ENCODE measurements around the gene ABHD12B.
A peak's percentile ranks its signal among the peaks of the same experiment; 100 is the strongest.

The ABHD12B gene

GRCh38 chr14:50871914-50872732 lies at the start of gene ABHD12B:
ABHD12B (plus strand) TSS chr14:50872053; CDS start chr14:50872175, 122 bp downstream.
- no peak for DNase-seq (ENCODE audit: extremely low read depth in 1 of 2, low read depth in 1 of 2)

DNA sequence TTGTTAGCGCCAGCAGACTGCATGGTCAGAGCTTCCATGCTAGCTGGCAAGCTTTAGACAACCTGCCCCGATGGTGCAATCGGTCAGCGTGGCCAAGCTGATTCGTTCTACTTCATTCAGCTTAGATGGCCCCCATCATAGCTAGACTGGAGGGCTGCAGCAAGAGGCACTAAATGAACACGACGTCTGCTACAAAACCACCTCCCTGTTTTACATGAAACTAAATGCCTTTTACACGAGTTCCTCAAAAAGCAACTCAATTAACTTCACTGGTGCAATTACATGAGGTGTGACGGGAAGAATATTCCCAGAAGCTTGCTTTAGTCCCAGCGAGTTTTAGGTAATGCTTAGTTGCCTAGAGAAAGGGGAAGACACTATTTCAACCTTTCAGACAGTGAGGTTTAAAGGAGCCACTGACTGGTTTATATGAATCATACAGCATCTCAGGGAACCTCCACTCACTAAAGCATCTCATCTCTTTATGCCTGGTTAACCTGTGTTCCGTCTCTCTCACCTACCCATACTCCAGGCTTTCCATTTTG lies 49.3 kb upstream of the ABHD12B start:
- DNase-seq (ENCODE audit: extremely low read depth in 1 of 2, low read depth in 1 of 2), result no peak

GRCh38 chr14:50823051-50823761 lies 48.6 kb upstream of the ABHD12B start:
- DNase-seq (ENCODE audit: extremely low read depth in 1 of 2, low read depth in 1 of 2), result no peak

DNA sequence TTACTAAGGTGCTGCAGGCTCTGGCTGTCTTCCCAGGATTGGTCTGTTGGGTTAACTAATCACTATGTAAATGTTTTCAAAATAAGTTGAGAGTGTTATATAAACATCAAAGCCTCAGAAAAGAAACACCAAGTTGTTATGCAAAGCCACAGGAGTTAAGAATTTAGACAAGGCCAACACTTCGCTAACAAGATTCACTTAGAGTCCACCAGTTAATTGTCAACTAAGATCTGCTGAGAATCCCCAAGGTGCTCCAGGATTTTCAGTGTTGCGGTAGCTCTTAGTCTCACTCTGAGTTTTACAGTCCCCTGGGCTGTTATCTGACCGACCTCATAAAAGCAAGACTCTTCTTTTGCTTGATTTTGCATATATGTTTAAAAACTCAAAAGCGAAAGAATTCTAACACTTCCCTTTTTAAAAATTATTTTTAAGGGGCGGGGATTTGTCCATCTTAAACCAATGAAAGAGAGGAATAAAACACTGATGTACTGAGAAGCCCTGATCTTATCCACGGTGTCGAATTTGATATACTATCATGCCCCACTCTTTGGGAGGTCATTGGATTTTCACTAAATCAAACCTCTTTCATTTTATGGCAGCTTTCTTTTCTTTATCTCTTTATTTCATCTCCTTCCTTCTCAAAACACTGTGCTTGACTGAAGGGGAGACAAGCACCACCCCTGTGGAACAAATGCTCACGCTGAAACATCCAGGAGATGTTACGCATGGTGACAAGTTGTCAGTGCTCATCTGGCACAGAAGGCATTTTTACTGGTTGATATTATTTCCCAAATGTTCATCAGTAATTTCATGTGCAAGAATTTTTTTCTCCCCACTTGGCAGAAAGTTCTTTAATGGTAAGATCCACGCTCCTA lies 47.9 kb upstream of the ABHD12B start:
- no peak for DNase-seq (ENCODE audit: extremely low read depth in 1 of 2, low read depth in 1 of 2)

GRCh38 chr14:50825307-50825706 lies 46.5 kb upstream of the ABHD12B start:
- DNase-seq (ENCODE audit: extremely low read depth in 1 of 2, low read depth in 1 of 2), result no peak

DNA sequence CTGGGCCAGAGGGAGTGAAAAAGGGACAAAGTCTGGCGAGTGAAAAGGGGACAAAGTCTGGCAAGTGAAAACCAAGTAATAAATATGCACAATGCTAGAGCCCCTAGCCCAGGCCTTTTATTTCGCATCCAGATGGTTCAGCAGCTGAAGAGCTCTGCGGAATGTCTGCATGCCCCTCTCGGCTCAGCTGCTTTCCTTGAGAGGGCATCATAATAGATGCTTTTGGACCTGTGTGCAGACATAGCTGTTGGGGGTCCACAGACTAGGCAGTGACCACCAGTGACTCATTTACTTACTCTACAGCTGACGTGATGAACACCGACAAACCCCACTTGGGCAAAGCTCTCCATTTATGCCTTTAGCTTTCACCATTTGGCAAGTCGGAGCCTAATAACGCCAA lies 45.2 kb upstream of the ABHD12B start:
- no peak for DNase-seq (ENCODE audit: extremely low read depth in 1 of 2, low read depth in 1 of 2)

- no peak for DNase-seq (ENCODE audit: extremely low read depth in 1 of 2, low read depth in 1 of 2)
Observed at GRCh38 chr14:50828721-50829488, 42.9 kb upstream of the ABHD12B start.

- no peak for DNase-seq (ENCODE audit: extremely low read depth in 1 of 2, low read depth in 1 of 2)
Observed at GRCh38 chr14:50829489-50830043, 42.3 kb upstream of the ABHD12B start.

GRCh38 chr14:50830044-50830931 lies 41.6 kb upstream of the ABHD12B start:
- peak in 1 of 2 donors; percentile 52 for DNase-seq (ENCODE audit: extremely low read depth in 1 of 2, low read depth in 1 of 2)

GRCh38 chr14:50830932-50831725 lies 40.7 kb upstream of the ABHD12B start, which contains the start of gene NIN:
NIN (minus strand) TSS chr14:50831162; CDS start chr14:50822056, 9,106 bp downstream.
- peak in 1 of 2 donors; percentile 58 for DNase-seq (ENCODE audit: extremely low read depth in 1 of 2, low read depth in 1 of 2)

GRCh38 chr14:50831726-50832168 lies 40.1 kb upstream of the ABHD12B start:
- no peak for DNase-seq (ENCODE audit: extremely low read depth in 1 of 2, low read depth in 1 of 2)

- no peak for DNase-seq (ENCODE audit: extremely low read depth in 1 of 2, low read depth in 1 of 2)
Observed at GRCh38 chr14:50832935-50833630, 38.8 kb upstream of the ABHD12B start.

GRCh38 chr14:50834802-50835276 lies 37.0 kb upstream of the ABHD12B start:
- DNase-seq (ENCODE audit: extremely low read depth in 1 of 2, low read depth in 1 of 2), result no peak

DNA sequence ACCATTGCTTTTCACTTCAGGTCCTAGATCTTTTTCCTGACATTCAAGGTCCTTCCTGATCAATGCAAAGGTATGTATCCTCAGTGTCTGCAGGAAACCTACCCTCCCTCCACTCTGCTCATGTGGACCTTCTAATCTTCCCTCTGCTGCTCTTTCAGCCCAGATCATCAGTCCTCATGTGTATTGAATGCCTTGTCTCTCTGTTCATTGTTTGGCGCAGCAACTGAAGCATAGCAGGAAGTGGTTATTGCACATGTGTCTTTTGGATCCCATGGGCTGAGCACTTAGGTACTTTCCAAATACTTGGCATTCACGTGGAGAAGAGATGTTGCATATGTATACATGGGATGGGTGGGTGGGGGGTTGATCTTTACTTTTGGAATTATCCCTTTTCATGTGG lies 36.6 kb upstream of the ABHD12B start:
- DNase-seq (ENCODE audit: extremely low read depth in 1 of 2, low read depth in 1 of 2), result no peak

GRCh38 chr14:50836515-50836914 lies 35.3 kb upstream of the ABHD12B start:
- no peak for DNase-seq (ENCODE audit: extremely low read depth in 1 of 2, low read depth in 1 of 2)

- DNase-seq (ENCODE audit: extremely low read depth in 1 of 2, low read depth in 1 of 2), result no peak
Observed at GRCh38 chr14:50837271-50837670, 34.6 kb upstream of the ABHD12B start.

DNA sequence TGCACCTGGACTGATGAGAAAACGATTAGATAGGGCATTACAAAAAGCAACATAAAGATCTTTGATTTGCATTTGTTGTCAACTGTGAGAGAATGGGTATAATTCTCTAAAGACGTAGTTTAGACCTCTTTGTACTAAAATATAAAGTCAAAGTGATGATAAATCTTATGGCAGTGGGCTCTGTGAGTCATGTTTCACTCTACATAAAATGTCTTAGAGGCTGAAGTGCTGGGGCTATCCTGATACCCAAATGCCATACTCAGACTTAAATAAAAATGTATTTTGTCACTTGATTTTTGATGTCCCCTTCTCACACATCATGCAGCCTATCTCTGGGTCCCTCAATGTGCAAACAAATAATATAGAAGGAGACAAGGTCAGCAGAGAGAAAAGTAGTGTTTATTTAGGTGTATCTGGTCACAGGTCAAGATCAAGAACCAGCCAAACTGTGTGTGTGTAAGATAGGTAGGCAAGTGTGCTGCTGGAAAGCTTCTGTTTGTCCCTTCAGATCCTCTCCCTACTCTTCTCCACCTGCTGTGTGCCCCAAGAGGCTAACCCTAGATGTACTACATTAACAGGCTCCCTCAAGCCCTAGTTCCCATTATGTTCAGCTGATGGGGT lies 33.9 kb upstream of the ABHD12B start:
- DNase-seq (ENCODE audit: extremely low read depth in 1 of 2, low read depth in 1 of 2), result no peak

Measured in activated CD8-positive, alpha-beta memory T cell treated with anti-CD3 and anti-CD28 coated beads for 1 hour (primary cell).